H1 (cell line): ENCODE results near the gene GPR143. TPM values are rescaled to one million over a fixed set of nuclear protein-coding genes. Genes with fewer than 3 reads are reported as not detected.

Source experiments
- CTCF ChIA-PET: fragments of 300-600 bp; sonication (Branson Sonifier 250); formaldehyde crosslinking; loops from one replicate; lab custom pipeline; 2021; ENCODE audit not compliant: partially characterized antibody; lab: Charles Lee
- POLR2A ChIA-PET: fragments of 300-600 bp; sonication (Branson Sonifier 250); formaldehyde crosslinking; loops from one replicate; lab custom pipeline; 2021; ENCODE audit warnings: inconsistent platforms; ENCODE audit not compliant: partially characterized antibody; lab: Charles Lee
- DNase-seq, 2 experiments: peaks; one replicate each; pipeline versions ENCODE4 v3.0.0 to v3.0.0-alpha.2; 2010 to 2022; ENCODE audit warnings: low spot score in 2 of 2, low read depth in 1 of 2, mixed read lengths in 1 of 2
- FAIRE-seq: peaks from 2 replicates; lab custom pipeline; 2011; peaks lifted over from hg19 to GRCh38; lab: Jason Lieb, UNC
- H2AFZ ChIP-seq: 2 replicates; pipeline ENCODE4 v1.8.1; 2012; ENCODE audit warnings: low read length, inconsistent platforms
- H2AK5ac ChIP-seq: 2 replicates; pipeline ENCODE4 v1.6.1; 2013; ENCODE audit warnings: low read depth, low read length
- H2BK120ac ChIP-seq: replicated peaks from 2 replicates; pipeline ENCODE3; 2013; ENCODE audit warnings: low read depth, low read length, inconsistent platforms
- H2BK12ac ChIP-seq: 2 replicates; pipeline ENCODE4 v1.6.1; 2013; ENCODE audit warnings: low read depth, low read length
- H2BK15ac ChIP-seq: 2 replicates; pipeline ENCODE4 v1.6.1; 2013; ENCODE audit warnings: low read length
- H2BK20ac ChIP-seq: 2 replicates; pipeline ENCODE4 v1.6.1; 2013; ENCODE audit warnings: low read length
- H2BK5ac ChIP-seq: 2 replicates; pipeline ENCODE4 v1.6.1; 2013; ENCODE audit warnings: low read depth, low read length
- H3K14ac ChIP-seq: 2 replicates; pipeline ENCODE4 v1.6.1; 2013; ENCODE audit warnings: inconsistent platforms; ENCODE audit not compliant: insufficient read length
- H3K18ac ChIP-seq: 2 replicates; pipeline ENCODE4 v1.6.1; 2013; ENCODE audit warnings: low read length; ENCODE audit errors: extremely low read depth
- H3K23ac ChIP-seq: 2 replicates; pipeline ENCODE4 v1.6.1; 2013; ENCODE audit warnings: inconsistent platforms; ENCODE audit not compliant: insufficient read length
- H3K23me2 ChIP-seq: 2 replicates; pipeline ENCODE4 v1.6.1; 2013; ENCODE audit warnings: low read depth, low read length
- H3K27ac ChIP-seq: 2 replicates; pipeline ENCODE4 v1.6.1; 2011; ENCODE audit warnings: low read depth, low read length, inconsistent platforms
- H3K27me3 ChIP-seq, 4 experiments: replicated peaks in 1 of 4; 1 replicate in 1 of 4; 2 replicates in 3 of 4; pipeline versions ENCODE4 v1.6.1 to v1.8.1; 2011 to 2013; ENCODE audit warnings: low read length in 3 of 4, mild to moderate bottlenecking in 3 of 4, inconsistent platforms in 2 of 4, mixed read lengths in 2 of 4, moderate library complexity in 1 of 4; ENCODE audit not compliant: control insufficient read depth in 3 of 4, insufficient read depth in 3 of 4; ENCODE audit errors: extremely low read depth in 1 of 4
- H3K36me3 ChIP-seq, 4 experiments: 2 replicates each; pipeline versions ENCODE4 v1.6.1 to v1.8.1; 2011 to 2013; ENCODE audit warnings: mild to moderate bottlenecking in 4 of 4, low read length in 3 of 4, moderate library complexity in 2 of 4, control low read depth in 1 of 4, inconsistent platforms in 1 of 4; ENCODE audit not compliant: insufficient read depth in 4 of 4, control insufficient read depth in 2 of 4
- H3K4ac ChIP-seq: replicated peaks from 2 replicates; pipeline ENCODE3; 2013; ENCODE audit warnings: low read length, low read depth, mixed read lengths, inconsistent platforms; ENCODE audit not compliant: insufficient read length
- H3K4me1 ChIP-seq, 4 experiments: replicated peaks in 1 of 4; 1 replicate in 1 of 4; 2 replicates in 3 of 4; pipeline versions ENCODE4 v1.6.1 to v1.8.1; 2011 to 2013; ENCODE audit warnings: low read length in 3 of 4, inconsistent platforms in 2 of 4, mixed read lengths in 1 of 4; ENCODE audit not compliant: insufficient read depth in 4 of 4, control insufficient read depth in 3 of 4
- H3K4me2 ChIP-seq, 2 experiments: 2 replicates each; pipeline versions ENCODE4 v1.6.1 to v1.8.1; 2011 to 2013; ENCODE audit warnings: low read depth in 2 of 2, low read length in 2 of 2, control low read depth in 1 of 2, inconsistent platforms in 1 of 2, mild to moderate bottlenecking in 1 of 2; ENCODE audit not compliant: insufficient read depth in 1 of 2
- H3K4me3 ChIP-seq, 4 experiments: fragments of 200-600, 300-600 bp in 1 of 4; sonication (generic), shearing (Covaris generic), sonication (Bioruptor Twin) in 1 of 4; 2 replicates each; pipeline versions ENCODE4 v1.5.1 to v1.8.1; 2011 to 2016; ENCODE audit warnings: low read length in 4 of 4, low read depth in 3 of 4, control low read depth in 2 of 4, inconsistent platforms in 2 of 4, mild to moderate bottlenecking in 2 of 4, mixed read lengths in 1 of 4, moderate library complexity in 1 of 4; ENCODE audit not compliant: insufficient read depth in 2 of 4; ENCODE audit errors: extremely low read depth in 1 of 4
- H3K56ac ChIP-seq: replicated peaks from 2 replicates; pipeline ENCODE3; 2013; ENCODE audit warnings: low read depth, mild to moderate bottlenecking, mixed read lengths, low read length, inconsistent platforms; ENCODE audit not compliant: insufficient read length
- H3K79me1 ChIP-seq: 2 replicates; pipeline ENCODE4 v1.6.1; 2013; ENCODE audit warnings: low read depth, low read length, control low read depth
- H3K79me2 ChIP-seq, 2 experiments: 2 replicates each; pipeline versions ENCODE4 v1.6.1 to v1.8.1; 2012 to 2013; ENCODE audit warnings: low read length in 2 of 2, mild to moderate bottlenecking in 2 of 2, inconsistent platforms in 1 of 2; ENCODE audit not compliant: insufficient read depth in 2 of 2, control insufficient read depth in 1 of 2
- H3K9ac ChIP-seq, 4 experiments: replicated peaks in 1 of 4; 1 replicate in 1 of 4; 2 replicates in 3 of 4; pipeline versions ENCODE4 v1.6.1 to v1.8.1; 2011 to 2013; ENCODE audit warnings: low read depth in 3 of 4, low read length in 3 of 4, control low read depth in 2 of 4, mild to moderate bottlenecking in 2 of 4, moderate library complexity in 2 of 4, inconsistent platforms in 1 of 4; ENCODE audit errors: extremely low read depth in 1 of 4
- H3K9me3 ChIP-seq, 2 experiments: 2 replicates each; pipeline versions ENCODE4 v1.6.1 to v1.8.1; 2012 to 2013; ENCODE audit warnings: mild to moderate bottlenecking in 2 of 2, moderate library complexity in 2 of 2, control low read depth in 1 of 2, inconsistent platforms in 1 of 2, low read depth in 1 of 2, low read length in 1 of 2, mixed read lengths in 1 of 2; ENCODE audit not compliant: insufficient read depth in 2 of 2
- H4K20me1 ChIP-seq, 2 experiments: replicated peaks in 1 of 2; 2 replicates each; pipeline versions ENCODE3 to v1.8.1; 2011 to 2013; ENCODE audit warnings: inconsistent platforms in 2 of 2, low read length in 2 of 2, mild to moderate bottlenecking in 1 of 2; ENCODE audit not compliant: insufficient read depth in 2 of 2, control insufficient read depth in 1 of 2
- H4K5ac ChIP-seq: 2 replicates; pipeline ENCODE4 v1.6.1; 2013; ENCODE audit warnings: low read length, low read depth, mixed read lengths, inconsistent platforms; ENCODE audit not compliant: insufficient read length
- H4K8ac ChIP-seq: 2 replicates; pipeline ENCODE4 v1.8.0; 2013; ENCODE audit warnings: mild to moderate bottlenecking, moderate library complexity, low read length, inconsistent platforms; ENCODE audit not compliant: insufficient read depth; ENCODE audit errors: extremely low read depth
- H4K91ac ChIP-seq: replicated peaks from 2 replicates; pipeline ENCODE3; 2013; ENCODE audit warnings: low read length, mixed read lengths, inconsistent platforms; ENCODE audit not compliant: insufficient read length
- WGBS, 2 experiments: shearing (Covaris generic) in 1 of 2; methylation state at CpG; one replicate each; pipeline versions ENCODE4 v1.1.6 to v1.1.7; 2013 to 2015; ENCODE audit warnings: low lambda C conversion rate in 2 of 2, mixed read lengths in 2 of 2, inconsistent platforms in 1 of 2, low coverage in 1 of 2, missing lambda C conversion rate in 1 of 2; ENCODE audit not compliant: insufficient replicate concordance in 2 of 2, insufficient coverage in 1 of 2, insufficient read length in 1 of 2; ENCODE audit errors: extremely low coverage in 1 of 2, missing lambda C conversion rate in 1 of 2; 5-methylcytosine and 5-hydroxymethylcytosine counted together
- polyA plus RNA-seq, 7 experiments: library from polyadenylated mRNA; depleted of rRNA in 3 of 7; stranded (reverse) in 5 of 7; unstranded in 2 of 7; fragments of >200 nt in 5 of 7; fragments of 200-250 nt in 2 of 7; gene quantifications; 1 replicate in 5 of 7; 2 replicates in 1 of 7; 4 replicates in 1 of 7; pipeline versions ENCODE4 v1.2.1 to v1.2.3, GENCODE V29; 2011 to 2013; ENCODE audit warnings: missing spikeins in 2 of 7, mixed read lengths in 2 of 7
- total RNA-seq: library from RNA; stranded (reverse); fragmentation: NEBNext Ultra II Directional; extraction: Animal tissue kit (Norgen Biotek cat#: 25700); gene quantifications from 2 replicates; pipeline ENCODE4 v1.2.1, GENCODE V29; 2021

The GPR143 gene
- total and polyA plus RNA-seq, 2 of the 8 experiments (the other 6 are each of a cell fraction or from before 2014, with no cell fraction given) = 18.5 to 30.7 TPM

DNA sequence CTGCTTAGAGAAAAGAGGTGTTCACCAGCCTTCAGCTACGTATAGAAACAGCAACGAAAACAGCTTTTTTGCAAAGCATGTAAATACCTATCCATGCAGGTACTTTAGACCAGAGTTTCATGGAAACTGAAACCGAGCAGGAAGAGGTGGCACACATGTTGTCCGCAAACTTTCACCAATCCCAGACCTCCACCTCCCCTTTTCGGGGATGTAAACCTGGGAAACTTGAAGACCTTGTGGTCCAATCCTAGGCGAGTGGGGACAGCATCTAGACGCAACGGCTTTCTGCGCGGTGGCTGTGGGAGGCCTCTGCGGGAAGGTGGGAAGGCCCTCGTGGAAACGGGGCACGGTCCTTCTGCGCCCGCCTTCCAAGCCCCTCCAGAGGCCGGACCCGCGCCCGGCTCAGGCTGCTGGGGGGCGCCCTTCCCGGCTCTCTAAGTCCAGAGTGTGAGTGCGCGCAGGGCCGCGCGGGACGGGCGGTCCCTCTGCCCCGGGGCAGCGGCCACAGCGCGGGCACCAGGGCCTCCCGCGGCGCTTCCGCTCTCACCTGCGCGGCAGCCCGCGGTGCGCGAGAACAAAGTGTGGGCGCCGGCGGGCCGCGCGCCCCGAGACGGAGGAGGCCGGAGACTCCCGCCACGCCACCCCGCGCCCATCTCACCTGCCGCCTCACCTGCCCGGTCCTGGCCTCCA lies 19.8 kb upstream of the GPR143 start:
- no peak overlapping the region for H4K91ac ChIP-seq
- peaks cover 8% of the 10 kb centered on the region; the same call in 1 of the 2 replicates for H3K23me2 ChIP-seq
- H3K4me1 ChIP-seq = peaks cover 5 to 15% (median 9%) of the 10 kb centered on the region in 4 experiments; a peak in 6 of 7 replicates
- DNase-seq = no peak
- no peaks in the 10 kb centered on the region for H3K27me3 ChIP-seq
- H3K79me2 ChIP-seq = peaks cover 0 to 49% of the 10 kb centered on the region in 2 experiments; a peak in 2 of 4 replicates
- peak overlapping the region; percentile 37 to 84 (median 56) for H3K4me3 ChIP-seq
- ChIA-PET POLR2A (interaction anchor here (0.6 to 1.2 kb wide), 4 partner anchors 10 to 81 kb away, joined by 3 to 4 read pairs (median 3); no protein-coding TSS in a partner anchor), CTCF (interaction anchor here (0.9 to 1.8 kb wide), 4 partner anchors 8 to 77 kb away, joined by 3 to 6 read pairs (median 3); no protein-coding TSS in a partner anchor)
- H2BK120ac ChIP-seq = no peak overlapping the region
- H2AK5ac ChIP-seq = no peak overlapping the region
- peak overlapping the region in 2 of 4 experiments; percentile 13 to 43; a peak in 4 of 7 replicates for H3K9ac ChIP-seq
- H3K4ac ChIP-seq = peak overlapping the region; percentile 14
- H3K79me1 ChIP-seq = no peaks in the 10 kb centered on the region; the same call in 1 of the 2 replicates
- no peak overlapping the region for H4K8ac ChIP-seq
- peak overlapping the region; percentile 68 to 74 for H3K4me2 ChIP-seq
- H2BK5ac ChIP-seq = no peak overlapping the region
- no peak overlapping the region for H2BK20ac ChIP-seq
- H3K18ac ChIP-seq = peak overlapping the region; percentile 60; the same call in 1 of the 2 replicates
- no peak overlapping the region for H2AFZ ChIP-seq
- peaks cover 0 to 3% of the 10 kb centered on the region in 2 experiments for H4K20me1 ChIP-seq
- no peak for FAIRE-seq
- no peak overlapping the region for H4K5ac ChIP-seq
- H3K36me3 ChIP-seq = no peaks in the 10 kb centered on the region
- 17% methylated on average over 15 of the region's 58 CpGs; no CpG with 5 or more reads in 1 of the 2 experiments for WGBS, 2 experiments
- no peak overlapping the region for H3K56ac ChIP-seq
- no peaks in the 10 kb centered on the region for H3K9me3 ChIP-seq
- no peak overlapping the region for H2BK12ac ChIP-seq
- no peak overlapping the region for H2BK15ac ChIP-seq
- H3K14ac ChIP-seq = no peak overlapping the region
- no peak overlapping the region for H3K27ac ChIP-seq
- H3K23ac ChIP-seq = no peak overlapping the region
